ENCODE measurements around the gene CTDP1. TPM values are rescaled to one million over a fixed set of nuclear protein-coding genes. Genes with fewer than 3 reads are reported as not detected.

The CTDP1 gene
- polyA plus RNA-seq, 1 donor (not counting 4 experiments of a cell fraction or from before 2014, with no cell fraction given) = 9.2 TPM

DNA sequence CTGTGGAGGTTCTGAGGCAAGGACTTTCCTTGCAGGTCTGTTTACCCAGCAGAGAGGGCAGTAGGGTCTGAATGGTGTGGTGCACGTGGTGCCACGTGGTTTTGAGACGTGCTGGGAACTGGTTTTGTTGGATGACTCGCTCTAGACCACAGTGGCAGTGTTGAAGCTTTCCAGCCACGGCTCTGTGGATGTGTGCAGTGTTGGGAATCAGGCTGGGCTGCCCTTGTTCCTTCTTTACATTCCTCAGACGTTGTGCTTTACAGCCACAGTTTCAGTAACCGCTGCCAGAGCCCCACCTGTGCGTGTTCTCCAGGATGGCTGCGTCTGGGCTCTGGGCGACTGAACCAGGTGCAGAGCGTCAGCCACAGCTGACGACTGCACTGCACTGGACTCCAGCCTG lies 8.2 kb downstream of the CTDP1 start:
- no peaks in the 10 kb centered on the region for H3K27me3 ChIP-seq (ENCODE audit: control insufficient read depth, extremely low read depth, insufficient read depth, low read length)
- H4K20me1 ChIP-seq (ENCODE audit: control insufficient read depth, extremely low read depth, insufficient read depth, low read length) = peaks cover 19% of the 10 kb centered on the region
- no peak overlapping the region for H3K27ac ChIP-seq (ENCODE audit: control insufficient read depth, insufficient read depth, low read length)
- H3K4me2 ChIP-seq (ENCODE audit: control insufficient read depth, extremely low read depth, insufficient read depth, low read depth, low read length) = no peak overlapping the region
- no peak for DNase-seq (ENCODE audit: low read depth, low spot score)
- H3K9me1 ChIP-seq (ENCODE audit: control insufficient read depth, extremely low read depth, insufficient read depth, low read length) = no peaks in the 10 kb centered on the region
- no peaks in the 10 kb centered on the region for H3K9me3 ChIP-seq (ENCODE audit: control insufficient read depth, low read depth, low read length)
- no peak overlapping the region for H3K4me3 ChIP-seq (ENCODE audit: control insufficient read depth in 2 of 3, extremely low read depth in 1 of 3, insufficient read depth in 2 of 3, low read depth in 1 of 3, low read length in 3 of 3)
- no peak overlapping the region for H2AFZ ChIP-seq (ENCODE audit: control insufficient read depth, low read length)
- no peak overlapping the region for H3K9ac ChIP-seq (ENCODE audit: control insufficient read depth, extremely low read depth, insufficient read depth, low read length)
- no peak for TF ChIP-seq EZH2 (IDR thresholded peaks at IDR 0.05; ENCODE audit: low read length)
- TF ChIP-seq, protein P1, sequence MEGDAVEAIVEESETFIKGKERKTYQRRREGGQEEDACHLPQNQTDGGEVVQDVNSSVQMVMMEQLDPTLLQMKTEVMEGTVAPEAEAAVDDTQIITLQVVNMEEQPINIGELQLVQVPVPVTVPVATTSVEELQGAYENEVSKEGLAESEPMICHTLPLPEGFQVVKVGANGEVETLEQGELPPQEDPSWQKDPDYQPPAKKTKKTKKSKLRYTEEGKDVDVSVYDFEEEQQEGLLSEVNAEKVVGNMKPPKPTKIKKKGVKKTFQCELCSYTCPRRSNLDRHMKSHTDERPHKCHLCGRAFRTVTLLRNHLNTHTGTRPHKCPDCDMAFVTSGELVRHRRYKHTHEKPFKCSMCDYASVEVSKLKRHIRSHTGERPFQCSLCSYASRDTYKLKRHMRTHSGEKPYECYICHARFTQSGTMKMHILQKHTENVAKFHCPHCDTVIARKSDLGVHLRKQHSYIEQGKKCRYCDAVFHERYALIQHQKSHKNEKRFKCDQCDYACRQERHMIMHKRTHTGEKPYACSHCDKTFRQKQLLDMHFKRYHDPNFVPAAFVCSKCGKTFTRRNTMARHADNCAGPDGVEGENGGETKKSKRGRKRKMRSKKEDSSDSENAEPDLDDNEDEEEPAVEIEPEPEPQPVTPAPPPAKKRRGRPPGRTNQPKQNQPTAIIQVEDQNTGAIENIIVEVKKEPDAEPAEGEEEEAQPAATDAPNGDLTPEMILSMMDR (optimal IDR thresholded peaks at IDR 0.05 in 1 of 3, IDR thresholded peaks at IDR 0.05 in 1 of 3, conservative IDR thresholded peaks at IDR 0.05 in 1 of 3; ENCODE audit: extremely low read depth in 1 of 3, insufficient read depth in 2 of 3, low read length in 3 of 3) = no peak
- peaks cover 0 to 7% of the 10 kb centered on the region in 2 experiments for H3K36me3 ChIP-seq (ENCODE audit: control insufficient read depth in 2 of 2, extremely low read depth in 1 of 2, insufficient read depth in 2 of 2, low read length in 2 of 2)
- no peaks in the 10 kb centered on the region for H3K4me1 ChIP-seq (ENCODE audit: control insufficient read depth, extremely low read depth, insufficient read depth, low read length)
- peaks cover 85% of the 10 kb centered on the region for H3K79me2 ChIP-seq (ENCODE audit: control insufficient read depth, insufficient read depth, low read length)
- FAIRE-seq = no peak
- dilution Hi-C loops (cut with MboI; ENCODE audit: extremely low pct_ligation_motif_present, low sequenced_read_pairs) = no loop called here

DNA sequence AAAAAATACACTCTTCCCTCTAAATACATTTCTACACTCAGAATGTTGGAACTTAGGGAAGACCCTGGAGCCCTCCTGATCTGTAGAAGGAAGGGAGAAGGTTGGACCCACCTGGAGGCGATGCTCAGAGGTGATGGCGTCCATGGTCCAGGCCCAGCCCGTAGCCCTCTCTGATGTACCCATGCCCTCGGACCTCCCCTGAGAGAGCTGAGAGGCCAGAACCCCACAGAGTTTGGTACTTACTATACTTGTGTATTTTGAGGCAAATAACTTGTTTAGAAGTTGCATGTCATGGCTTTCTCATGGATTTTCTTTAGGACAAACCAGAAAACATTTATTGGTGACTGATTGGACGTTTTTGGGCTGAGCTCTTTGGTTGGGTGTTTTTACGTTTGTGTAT lies 10.5 kb downstream of the CTDP1 start:
- Histone ChIP-seq H3K9ac (ENCODE audit: control insufficient read depth, extremely low read depth, insufficient read depth, low read length) (no peak overlapping the region), H3K36me3 (ENCODE audit: control insufficient read depth in 2 of 2, extremely low read depth in 1 of 2, insufficient read depth in 2 of 2, low read length in 2 of 2) (peaks cover 0 to under 1% of the 10 kb centered on the region in 2 experiments), H3K27me3 (ENCODE audit: control insufficient read depth, extremely low read depth, insufficient read depth, low read length) (no peaks in the 10 kb centered on the region), H3K4me3 (ENCODE audit: control insufficient read depth in 2 of 3, extremely low read depth in 1 of 3, insufficient read depth in 2 of 3, low read depth in 1 of 3, low read length in 3 of 3) (no peak overlapping the region), H4K20me1 (ENCODE audit: control insufficient read depth, extremely low read depth, insufficient read depth, low read length) (peaks cover 16% of the 10 kb centered on the region), H3K4me2 (ENCODE audit: control insufficient read depth, extremely low read depth, insufficient read depth, low read depth, low read length) (no peak overlapping the region), H3K9me3 (ENCODE audit: control insufficient read depth, low read depth, low read length) (no peaks in the 10 kb centered on the region), H3K4me1 (ENCODE audit: control insufficient read depth, extremely low read depth, insufficient read depth, low read length) (no peaks in the 10 kb centered on the region), H3K27ac (ENCODE audit: control insufficient read depth, insufficient read depth, low read length) (no peak overlapping the region), H3K9me1 (ENCODE audit: control insufficient read depth, extremely low read depth, insufficient read depth, low read length) (no peaks in the 10 kb centered on the region), H2AFZ (ENCODE audit: control insufficient read depth, low read length) (no peak overlapping the region), H3K79me2 (ENCODE audit: control insufficient read depth, insufficient read depth, low read length) (peaks cover 78% of the 10 kb centered on the region)
- no peak for TF ChIP-seq EZH2 (IDR thresholded peaks at IDR 0.05; ENCODE audit: low read length)
- TF ChIP-seq, protein P1 (optimal IDR thresholded peaks at IDR 0.05 in 1 of 3, IDR thresholded peaks at IDR 0.05 in 1 of 3, conservative IDR thresholded peaks at IDR 0.05 in 1 of 3; ENCODE audit: extremely low read depth in 1 of 3, insufficient read depth in 2 of 3, low read length in 3 of 3) = no peak
- DNase-seq (ENCODE audit: low read depth, low spot score) (no peak), FAIRE-seq (no peak)
- dilution Hi-C loops (cut with MboI; ENCODE audit: extremely low pct_ligation_motif_present, low sequenced_read_pairs) = no loop called here

Measured in keratinocyte (primary cell).